ENCODE results near the gene XRCC3.

Gene XRCC3

GRCh38 chr14:103705504-103706284, 9.6 kb downstream of the XRCC3 start:
- DNase-seq, result no peak

GRCh38 chr14:103705118-103705503, 10.1 kb downstream of the XRCC3 start:
- no peak for DNase-seq

- DNase-seq, result no peak
These were observed 10.5 kb downstream of the XRCC3 start for GRCh38 chr14:103704708-103705107.

- DNase-seq, result no peak
These were observed 11.5 kb downstream of the XRCC3 start for GRCh38 chr14:103703433-103704385.

- no peak for DNase-seq
These were observed 12.5 kb downstream of the XRCC3 start for GRCh38 chr14:103702497-103703432.

GRCh38 chr14:103702095-103702494, 13.2 kb downstream of the XRCC3 start:
- no peak for DNase-seq

- no peak for DNase-seq
These were observed 14.3 kb downstream of the XRCC3 start for GRCh38 chr14:103700753-103701490.

GRCh38 chr14:103699901-103700752, 15.1 kb downstream of the XRCC3 start:
- no peak for DNase-seq

GRCh38 chr14:103699261-103699661, 16.0 kb downstream of the XRCC3 start:
- no peak for DNase-seq

GRCh38 chr14:103698380-103699260, 16.6 kb downstream of the XRCC3 start:
- DNase-seq, result no peak

- DNase-seq, result no peak
These were observed 17.5 kb downstream of the XRCC3 start for GRCh38 chr14:103697603-103698379.

GRCh38 chr14:103697206-103697602, 18.0 kb downstream of the XRCC3 start:
- no peak for DNase-seq

- DNase-seq, result no peak
These were observed 18.7 kb downstream of the XRCC3 start for GRCh38 chr14:103696466-103697071.

GRCh38 chr14:103696070-103696402, 19.2 kb downstream of the XRCC3 start:
- DNase-seq, result no peak

- DNase-seq, result no peak
These were observed 19.8 kb downstream of the XRCC3 start for GRCh38 chr14:103695296-103696069.

- no peak for DNase-seq
These were observed 20.7 kb downstream of the XRCC3 start for GRCh38 chr14:103694572-103695026.

GRCh38 chr14:103693515-103693914, 21.7 kb downstream of the XRCC3 start:
- DNase-seq, result no peak

GRCh38 chr14:103692871-103693270, 22.4 kb downstream of the XRCC3 start:
- no peak for DNase-seq

All from activated CD4-positive, alpha-beta T cell treated with anti-CD3 and anti-CD28 coated beads for 4 hours (primary cell).